IPS-NIHi7 (cell line): Measurements from ENCODE around the gene POU2AF2.
"Not testable (repeated sequence)": the region's sequence is repeated elsewhere in the genome, so short reads cannot be mapped to it uniquely, and the experiment has no call there.

Experiments used
- DNase-seq: peaks from one replicate; pipeline ENCODE4 v3.0.0; 2012; ENCODE audit warnings: mixed read lengths; ENCODE audit errors: extremely low spot score

The POU2AF2 gene

GRCh38 chr11:111302298-111302697 lies 56.8 kb downstream of the POU2AF2 start:
- no peak for DNase-seq

- no peak for DNase-seq
Observed at GRCh38 chr11:111303461-111303860, 57.9 kb downstream of the POU2AF2 start.

DNA sequence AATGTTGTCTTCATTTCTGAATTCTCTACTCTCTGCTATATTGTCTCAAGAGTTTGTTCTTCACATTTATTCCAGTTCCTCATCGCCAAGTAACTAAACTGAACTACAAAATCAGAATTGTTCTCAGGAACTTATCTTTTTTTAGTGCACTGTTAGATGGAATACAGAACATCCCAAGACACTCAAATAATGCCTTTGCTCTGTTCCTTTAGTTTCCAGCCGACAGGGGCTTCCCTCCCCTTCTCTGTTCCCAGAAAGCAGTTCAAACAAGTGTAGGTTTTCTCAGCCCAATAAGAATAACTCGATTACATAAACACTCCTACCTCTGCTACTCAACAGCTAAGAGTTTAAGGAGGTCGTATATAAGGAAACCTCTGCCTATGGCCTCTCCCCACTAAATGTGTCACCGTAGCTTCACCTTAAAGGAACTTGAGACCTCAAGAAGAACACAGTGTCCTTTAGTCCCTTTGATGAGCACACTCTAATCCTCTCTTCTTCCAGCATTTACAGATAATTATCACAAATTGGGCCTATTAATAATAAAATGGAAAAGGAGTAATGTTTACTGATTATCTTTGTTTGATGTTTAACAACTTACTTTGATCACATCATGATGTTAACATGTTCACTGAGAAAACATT lies 59.8 kb downstream of the POU2AF2 start:
- DNase-seq: no peak

- DNase-seq: no peak
Observed at GRCh38 chr11:111305876-111306275, 60.4 kb downstream of the POU2AF2 start.

GRCh38 chr11:111306321-111306720 lies 60.8 kb downstream of the POU2AF2 start:
- DNase-seq: no peak

GRCh38 chr11:111307472-111308108 lies 62.1 kb downstream of the POU2AF2 start:
- DNase-seq: no peak

DNA sequence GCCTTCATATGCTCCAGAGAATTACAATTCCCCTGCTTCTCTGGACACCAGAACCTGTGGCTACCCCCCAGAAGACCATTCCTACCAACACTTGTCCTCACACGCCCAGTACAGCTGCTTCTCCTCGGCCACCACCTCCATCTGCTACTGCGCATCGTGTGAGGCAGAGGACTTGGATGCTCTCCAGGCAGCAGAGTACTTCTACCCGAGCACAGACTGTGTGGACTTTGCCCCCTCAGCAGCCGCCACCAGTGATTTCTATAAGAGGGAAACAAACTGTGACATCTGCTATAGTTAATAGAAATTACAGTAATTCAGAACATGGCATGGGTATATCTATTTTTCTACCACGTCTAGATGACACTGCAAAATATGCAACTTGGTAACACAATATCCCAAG lies 62.6 kb downstream of the POU2AF2 start:
- DNase-seq: no peak

- no peak for DNase-seq
Observed at GRCh38 chr11:111309215-111309915, 63.8 kb downstream of the POU2AF2 start.

DNA sequence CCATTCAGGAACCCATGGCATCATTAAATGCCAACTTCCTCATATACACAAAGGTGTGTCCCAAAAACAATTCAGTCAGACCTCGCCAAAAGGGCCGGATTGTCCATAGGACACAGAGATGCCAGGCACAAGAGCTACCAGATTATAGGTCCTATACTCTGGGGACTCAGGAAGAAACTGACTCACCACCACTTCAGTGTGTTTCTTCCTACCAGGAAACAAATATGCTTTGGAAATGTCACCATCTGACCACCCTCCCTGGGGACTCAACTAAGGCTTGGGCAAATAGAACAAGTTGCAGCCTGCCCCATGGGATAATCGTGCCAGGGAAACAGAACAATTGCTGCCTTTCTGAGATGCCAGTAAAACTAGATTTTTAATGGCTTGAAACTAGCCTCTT lies 64.6 kb downstream of the POU2AF2 start:
- DNase-seq: no peak

- no peak for DNase-seq
Observed at GRCh38 chr11:111310723-111311122, 65.2 kb downstream of the POU2AF2 start.

GRCh38 chr11:111312076-111312475 lies 66.6 kb downstream of the POU2AF2 start:
- no peak for DNase-seq

DNA sequence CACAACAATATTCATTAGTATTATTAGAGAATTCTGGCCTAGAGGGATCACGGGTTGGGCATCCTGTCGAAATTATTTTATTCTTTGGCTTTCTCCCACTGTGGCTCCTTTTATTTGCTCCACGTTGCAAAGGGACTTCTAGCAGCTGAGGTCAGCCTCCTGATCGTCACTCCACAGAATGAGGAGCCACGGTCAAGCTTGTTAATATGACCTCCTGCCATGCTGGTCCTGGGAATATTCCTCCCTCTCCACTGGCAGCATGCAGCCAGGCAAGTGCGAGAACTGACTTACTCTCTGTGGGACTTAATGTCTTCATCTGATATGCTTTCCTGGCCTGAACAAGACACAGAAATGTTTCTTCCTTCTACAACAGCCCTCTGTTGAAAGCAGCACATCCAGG lies 73.8 kb downstream of the POU2AF2 start:
- no peak for DNase-seq

DNA sequence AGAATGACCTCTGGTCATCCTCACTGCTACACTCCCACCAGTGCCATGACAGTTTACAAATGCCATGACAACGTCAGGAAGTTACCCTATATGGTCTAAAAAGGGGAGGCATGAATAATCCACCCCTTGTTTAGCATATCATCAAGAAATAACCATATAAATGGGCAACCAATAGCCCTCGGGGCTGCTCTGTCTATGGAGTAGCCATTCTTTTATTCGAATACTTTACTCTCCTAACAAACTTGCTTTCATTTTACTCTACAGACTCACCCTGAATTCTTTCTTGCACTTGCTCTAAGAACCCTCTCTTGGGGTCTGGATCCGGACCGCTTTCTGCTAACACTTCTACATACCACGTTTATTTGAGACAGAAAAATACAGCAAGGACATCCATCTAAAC lies 74.7 kb downstream of the POU2AF2 start:
- DNase-seq: not testable (repeated sequence)

DNA sequence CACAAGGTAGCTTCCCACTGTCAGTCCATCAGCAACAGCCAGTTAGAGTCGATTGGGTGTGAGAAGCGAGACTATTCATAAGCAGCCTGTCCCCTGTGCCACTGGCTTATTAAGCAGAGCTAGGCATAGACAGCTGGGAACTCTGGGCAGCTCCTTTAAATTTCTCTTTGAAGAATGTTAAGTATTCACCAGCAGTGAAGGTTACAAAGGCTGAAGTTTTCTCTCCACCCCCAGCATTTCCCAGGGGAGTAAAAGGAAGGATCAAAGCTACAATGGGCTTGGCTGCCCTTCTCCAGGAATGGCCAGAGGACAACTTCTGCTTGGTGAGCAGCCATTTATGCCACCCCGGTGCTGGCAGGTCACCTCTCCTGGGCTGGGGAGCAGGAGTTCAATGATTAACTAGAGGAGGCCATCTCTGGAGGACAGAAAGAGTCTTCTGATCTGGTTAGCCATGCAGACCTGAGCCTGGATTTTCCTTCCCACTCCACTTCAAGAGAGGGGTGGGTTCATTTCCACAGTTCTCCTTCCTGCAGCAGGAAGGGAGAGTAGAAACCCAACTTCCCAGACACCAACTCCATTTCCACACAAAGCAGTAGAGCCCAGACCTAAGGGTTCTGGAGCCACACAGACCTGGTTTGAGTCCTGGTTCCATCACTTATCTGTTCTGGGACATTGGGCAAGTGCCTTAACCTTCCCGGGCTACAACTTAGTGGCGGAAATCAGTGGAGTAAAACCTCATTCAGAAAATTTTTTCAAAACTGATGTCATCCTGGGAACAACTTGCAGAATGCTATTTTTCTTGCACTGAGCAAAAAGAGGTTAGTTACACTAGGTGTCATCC lies 75.4 kb downstream of the POU2AF2 start:
- no peak for DNase-seq

GRCh38 chr11:111322534-111322933 lies 77.0 kb downstream of the POU2AF2 start:
- no peak for DNase-seq

DNA sequence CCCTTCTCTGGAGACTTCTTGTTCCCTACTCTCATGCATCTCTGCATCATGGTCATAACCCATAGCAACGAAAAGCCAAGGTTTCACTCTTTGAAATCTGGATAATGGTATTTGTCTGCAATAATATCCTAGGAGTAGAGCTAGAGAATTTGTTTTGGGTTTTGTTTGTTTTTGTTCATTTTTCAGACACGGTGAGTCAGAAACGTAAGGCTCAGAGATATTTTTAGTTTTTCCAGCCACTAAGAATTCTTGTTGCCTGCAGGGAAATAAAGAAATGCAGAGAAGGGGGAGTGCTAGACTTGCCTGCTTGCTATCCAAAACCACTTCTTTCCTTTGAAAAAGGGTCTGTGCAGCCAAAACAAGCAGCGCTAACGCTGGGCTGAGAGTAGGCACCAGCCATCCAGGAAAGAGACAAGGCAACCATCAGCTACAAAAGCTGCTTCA lies 78.8 kb downstream of the POU2AF2 start:
- no peak for DNase-seq

GRCh38 chr11:111325259-111325658 lies 79.7 kb downstream of the POU2AF2 start:
- DNase-seq: no peak

DNA sequence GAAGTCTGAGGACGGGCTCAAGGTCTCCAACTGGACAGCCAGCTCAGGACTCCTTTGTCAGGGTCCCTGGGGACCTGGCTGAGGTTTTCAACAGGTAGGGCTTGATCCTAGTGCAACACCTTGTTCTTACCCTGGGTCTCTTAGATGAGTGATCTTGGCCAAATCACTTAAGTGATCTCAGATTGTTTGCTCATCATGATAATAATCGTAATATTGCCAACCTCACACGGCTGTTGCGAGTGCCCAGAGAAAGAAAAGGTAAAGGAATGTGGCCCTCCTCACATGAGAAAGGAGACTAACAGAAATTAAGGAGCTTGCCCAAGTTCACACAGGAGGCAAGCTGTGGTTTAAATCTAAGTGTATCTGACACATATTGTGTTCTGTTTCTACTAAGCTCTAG lies 81.3 kb downstream of the POU2AF2 start:
- DNase-seq: no peak

GRCh38 chr11:111327908-111328624 lies 82.5 kb downstream of the POU2AF2 start:
- no peak for DNase-seq

- no peak for DNase-seq
Observed at GRCh38 chr11:111329306-111330204, 84.0 kb downstream of the POU2AF2 start.
